GM13976 (cell line): ENCODE results near the gene SLC38A10.

Source experiments
- DNase-seq: peaks from one replicate; pipeline ENCODE4 v3.0.0; 2012; ENCODE audit warnings: low spot score
- CTCF ChIP-seq: IDR thresholded peaks from 2 replicates; pipeline ENCODE4 v1.5.1; 2012; ENCODE audit warnings: borderline replicate concordance, mild to moderate bottlenecking; ENCODE audit not compliant: insufficient read depth; ENCODE audit errors: extremely low read depth, missing control alignments, control extremely low read depth
- in situ Hi-C: fragments of 300-500 bp; cut with MboI; formaldehyde crosslinking; loops from one replicate; pipeline ENCODE4 v1.12.0; 2022; ENCODE audit warnings: low sequenced_read_pairs, mixed read lengths, inconsistent platforms; ENCODE audit not compliant: unreplicated experiment

SLC38A10 gene

GRCh38 chr17:81302324-81302723 lies 7.2 kb upstream of the SLC38A10 start:
- no peak for TF ChIP-seq CTCF
- DNase-seq = no peak
- in situ Hi-C loops = no loop called here

DNA sequence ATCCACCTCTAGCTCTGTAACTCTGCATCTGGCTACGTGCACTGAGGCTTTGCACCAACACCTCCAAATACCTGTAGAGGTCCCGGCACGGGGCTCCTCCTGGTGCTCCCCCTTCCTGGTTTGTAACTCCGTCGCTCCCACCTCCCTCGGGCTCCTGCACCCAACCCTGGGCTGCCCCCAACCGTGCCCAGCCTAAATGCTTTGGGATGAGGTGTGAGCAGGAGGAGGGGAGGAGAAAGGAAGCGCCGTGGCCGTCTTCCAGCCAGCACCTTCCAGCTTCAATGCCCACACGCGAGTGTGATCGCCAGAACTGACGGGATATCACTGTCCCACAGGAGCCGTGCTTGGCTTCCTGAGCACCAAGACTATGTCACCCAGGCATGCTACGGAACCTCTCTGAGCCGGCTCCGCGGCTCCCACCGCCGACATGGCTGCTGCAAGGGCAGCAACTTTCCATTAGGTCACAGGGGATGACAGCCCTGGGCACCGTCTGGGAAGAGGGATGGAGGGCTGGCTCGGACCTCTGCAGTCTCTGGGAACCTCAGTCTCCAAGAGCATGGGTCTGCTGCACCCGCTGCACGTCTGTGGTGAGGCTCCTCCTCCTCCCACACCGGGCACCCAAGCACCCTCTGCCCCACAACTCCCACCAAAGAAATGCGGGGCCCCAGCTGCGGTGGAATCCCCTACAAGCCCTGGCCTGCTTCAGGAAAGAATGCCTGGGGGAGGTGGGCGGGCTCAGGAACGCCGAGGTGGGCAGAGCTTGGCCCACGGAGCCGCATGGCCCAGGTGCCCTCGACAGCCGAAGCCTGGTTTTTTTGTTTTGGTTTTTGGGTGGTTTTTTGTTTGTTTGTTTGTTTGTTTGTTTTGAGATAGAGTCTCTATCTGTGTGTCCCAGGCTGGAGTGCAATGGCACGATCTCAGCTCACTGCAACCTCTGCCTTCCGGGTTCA lies 6.4 kb upstream of the SLC38A10 start:
- in situ Hi-C loops = no loop called here
- DNase-seq = no peak
- TF ChIP-seq CTCF = no peak

DNA sequence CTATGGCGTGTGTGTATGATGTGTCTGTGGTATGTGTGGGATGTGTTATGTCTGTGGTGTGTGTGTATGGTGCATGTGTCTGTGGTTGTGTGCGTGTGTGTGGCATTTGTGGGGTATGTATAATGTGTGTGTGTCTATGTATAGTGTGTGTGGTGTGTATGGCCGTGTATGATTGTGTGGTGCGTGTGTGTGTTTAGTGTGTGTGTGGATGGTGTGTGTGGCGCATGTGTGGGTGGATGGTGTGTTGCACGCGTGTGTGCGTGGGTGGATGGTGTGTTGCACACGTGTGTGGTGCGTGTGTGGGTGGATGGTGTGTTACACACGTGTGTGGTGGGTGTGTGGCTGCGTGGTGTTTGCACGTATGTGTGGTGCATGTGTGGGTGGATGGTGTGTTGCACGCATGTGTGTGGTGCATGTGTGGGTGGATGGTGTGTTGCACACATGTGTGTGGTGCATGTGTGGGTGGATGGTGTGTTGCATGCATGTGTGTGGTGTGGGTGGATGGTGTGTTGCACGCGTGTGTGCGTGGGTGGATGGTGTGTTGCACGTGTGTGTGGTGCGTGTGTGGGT lies 5.6 kb upstream of the SLC38A10 start:
- no peak for DNase-seq
- no peak for TF ChIP-seq CTCF
- in situ Hi-C loops = no loop called here

GRCh38 chr17:81299846-81300585 lies 4.9 kb upstream of the SLC38A10 start:
- TF ChIP-seq CTCF = no peak
- DNase-seq = no peak
- in situ Hi-C loops = no loop called here

DNA sequence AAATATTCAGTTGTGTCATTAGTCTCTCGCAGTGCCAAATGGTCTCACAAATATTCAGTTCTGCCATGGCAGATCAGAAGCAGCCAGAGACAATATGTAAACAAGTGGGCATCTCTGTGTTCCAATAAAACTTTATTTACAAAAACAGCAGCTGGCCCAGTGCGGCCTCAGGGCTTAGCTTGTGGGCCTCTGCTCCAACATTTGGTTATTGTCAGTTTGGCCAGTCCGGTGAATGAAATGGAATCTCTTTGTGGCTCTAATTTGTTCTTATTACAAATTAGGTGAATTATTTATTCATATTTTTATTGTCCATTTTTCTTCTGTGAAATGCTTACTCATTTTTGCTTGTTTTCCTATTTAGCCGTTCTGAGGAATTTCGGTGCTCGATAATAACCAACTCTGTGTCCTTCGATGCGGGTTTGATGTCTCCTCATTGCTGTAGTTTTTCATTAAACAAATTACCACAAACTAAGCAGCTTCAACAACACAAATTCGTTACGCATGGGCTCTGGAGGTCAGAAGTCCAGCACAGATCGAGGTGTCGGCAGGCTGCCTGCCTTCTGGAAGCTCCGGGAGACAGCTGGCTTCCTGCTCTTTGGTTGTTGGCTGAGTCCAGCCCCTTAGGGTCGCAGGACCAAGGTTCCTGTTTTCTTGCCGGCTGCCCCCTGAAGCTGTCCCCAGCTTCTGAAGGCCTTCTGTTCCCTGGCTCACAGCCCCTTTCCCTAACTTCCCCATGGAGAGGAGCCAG lies 4.1 kb upstream of the SLC38A10 start:
- no peak for DNase-seq
- in situ Hi-C loops = no loop called here
- TF ChIP-seq CTCF = no peak
